H1 (cell line): ENCODE data around the gene POLR3E. TPM values are rescaled to one million over a fixed set of nuclear protein-coding genes. Genes with fewer than 3 reads are reported as not detected.

ENCODE experiments used
- CTCF ChIA-PET: fragments of 300-600 bp; sonication (Branson Sonifier 250); formaldehyde crosslinking; loops from one replicate; lab custom pipeline; 2021; ENCODE audit not compliant: partially characterized antibody; lab: Charles Lee
- POLR2A ChIA-PET: fragments of 300-600 bp; sonication (Branson Sonifier 250); formaldehyde crosslinking; loops from one replicate; lab custom pipeline; 2021; ENCODE audit warnings: inconsistent platforms; ENCODE audit not compliant: partially characterized antibody; lab: Charles Lee
- DNase-seq, 2 experiments: peaks; one replicate each; pipeline versions ENCODE4 v3.0.0 to v3.0.0-alpha.2; 2010 to 2022; ENCODE audit warnings: low spot score in 2 of 2, low read depth in 1 of 2, mixed read lengths in 1 of 2
- FAIRE-seq: peaks from 2 replicates; lab custom pipeline; 2011; peaks lifted over from hg19 to GRCh38; lab: Jason Lieb, UNC
- H2AFZ ChIP-seq: 2 replicates; pipeline ENCODE4 v1.8.1; 2012; ENCODE audit warnings: low read length, inconsistent platforms
- H2AK5ac ChIP-seq: 2 replicates; pipeline ENCODE4 v1.6.1; 2013; ENCODE audit warnings: low read depth, low read length
- H2BK120ac ChIP-seq: replicated peaks from 2 replicates; pipeline ENCODE3; 2013; ENCODE audit warnings: low read depth, low read length, inconsistent platforms
- H2BK12ac ChIP-seq: 2 replicates; pipeline ENCODE4 v1.6.1; 2013; ENCODE audit warnings: low read depth, low read length
- H2BK15ac ChIP-seq: 2 replicates; pipeline ENCODE4 v1.6.1; 2013; ENCODE audit warnings: low read length
- H2BK20ac ChIP-seq: 2 replicates; pipeline ENCODE4 v1.6.1; 2013; ENCODE audit warnings: low read length
- H2BK5ac ChIP-seq: 2 replicates; pipeline ENCODE4 v1.6.1; 2013; ENCODE audit warnings: low read depth, low read length
- H3K14ac ChIP-seq: 2 replicates; pipeline ENCODE4 v1.6.1; 2013; ENCODE audit warnings: inconsistent platforms; ENCODE audit not compliant: insufficient read length
- H3K18ac ChIP-seq: 2 replicates; pipeline ENCODE4 v1.6.1; 2013; ENCODE audit warnings: low read length; ENCODE audit errors: extremely low read depth
- H3K23ac ChIP-seq: 2 replicates; pipeline ENCODE4 v1.6.1; 2013; ENCODE audit warnings: inconsistent platforms; ENCODE audit not compliant: insufficient read length
- H3K23me2 ChIP-seq: 2 replicates; pipeline ENCODE4 v1.6.1; 2013; ENCODE audit warnings: low read depth, low read length
- H3K27ac ChIP-seq: 2 replicates; pipeline ENCODE4 v1.6.1; 2011; ENCODE audit warnings: low read depth, low read length, inconsistent platforms
- H3K27me3 ChIP-seq, 4 experiments: replicated peaks in 1 of 4; 1 replicate in 1 of 4; 2 replicates in 3 of 4; pipeline versions ENCODE4 v1.6.1 to v1.8.1; 2011 to 2013; ENCODE audit warnings: low read length in 3 of 4, mild to moderate bottlenecking in 3 of 4, inconsistent platforms in 2 of 4, mixed read lengths in 2 of 4, moderate library complexity in 1 of 4; ENCODE audit not compliant: control insufficient read depth in 3 of 4, insufficient read depth in 3 of 4; ENCODE audit errors: extremely low read depth in 1 of 4
- H3K36me3 ChIP-seq, 4 experiments: 2 replicates each; pipeline versions ENCODE4 v1.6.1 to v1.8.1; 2011 to 2013; ENCODE audit warnings: mild to moderate bottlenecking in 4 of 4, low read length in 3 of 4, moderate library complexity in 2 of 4, control low read depth in 1 of 4, inconsistent platforms in 1 of 4; ENCODE audit not compliant: insufficient read depth in 4 of 4, control insufficient read depth in 2 of 4
- H3K4ac ChIP-seq: replicated peaks from 2 replicates; pipeline ENCODE3; 2013; ENCODE audit warnings: low read length, low read depth, mixed read lengths, inconsistent platforms; ENCODE audit not compliant: insufficient read length
- H3K4me1 ChIP-seq, 4 experiments: replicated peaks in 1 of 4; 1 replicate in 1 of 4; 2 replicates in 3 of 4; pipeline versions ENCODE4 v1.6.1 to v1.8.1; 2011 to 2013; ENCODE audit warnings: low read length in 3 of 4, inconsistent platforms in 2 of 4, mixed read lengths in 1 of 4; ENCODE audit not compliant: insufficient read depth in 4 of 4, control insufficient read depth in 3 of 4
- H3K4me2 ChIP-seq, 2 experiments: 2 replicates each; pipeline versions ENCODE4 v1.6.1 to v1.8.1; 2011 to 2013; ENCODE audit warnings: low read depth in 2 of 2, low read length in 2 of 2, control low read depth in 1 of 2, inconsistent platforms in 1 of 2, mild to moderate bottlenecking in 1 of 2; ENCODE audit not compliant: insufficient read depth in 1 of 2
- H3K4me3 ChIP-seq, 4 experiments: fragments of 200-600, 300-600 bp in 1 of 4; sonication (generic), shearing (Covaris generic), sonication (Bioruptor Twin) in 1 of 4; 2 replicates each; pipeline versions ENCODE4 v1.5.1 to v1.8.1; 2011 to 2016; ENCODE audit warnings: low read length in 4 of 4, low read depth in 3 of 4, control low read depth in 2 of 4, inconsistent platforms in 2 of 4, mild to moderate bottlenecking in 2 of 4, mixed read lengths in 1 of 4, moderate library complexity in 1 of 4; ENCODE audit not compliant: insufficient read depth in 2 of 4; ENCODE audit errors: extremely low read depth in 1 of 4
- H3K56ac ChIP-seq: replicated peaks from 2 replicates; pipeline ENCODE3; 2013; ENCODE audit warnings: low read depth, mild to moderate bottlenecking, mixed read lengths, low read length, inconsistent platforms; ENCODE audit not compliant: insufficient read length
- H3K79me1 ChIP-seq: 2 replicates; pipeline ENCODE4 v1.6.1; 2013; ENCODE audit warnings: low read depth, low read length, control low read depth
- H3K79me2 ChIP-seq, 2 experiments: 2 replicates each; pipeline versions ENCODE4 v1.6.1 to v1.8.1; 2012 to 2013; ENCODE audit warnings: low read length in 2 of 2, mild to moderate bottlenecking in 2 of 2, inconsistent platforms in 1 of 2; ENCODE audit not compliant: insufficient read depth in 2 of 2, control insufficient read depth in 1 of 2
- H3K9ac ChIP-seq, 4 experiments: replicated peaks in 1 of 4; 1 replicate in 1 of 4; 2 replicates in 3 of 4; pipeline versions ENCODE4 v1.6.1 to v1.8.1; 2011 to 2013; ENCODE audit warnings: low read depth in 3 of 4, low read length in 3 of 4, control low read depth in 2 of 4, mild to moderate bottlenecking in 2 of 4, moderate library complexity in 2 of 4, inconsistent platforms in 1 of 4; ENCODE audit errors: extremely low read depth in 1 of 4
- H3K9me3 ChIP-seq, 2 experiments: 2 replicates each; pipeline versions ENCODE4 v1.6.1 to v1.8.1; 2012 to 2013; ENCODE audit warnings: mild to moderate bottlenecking in 2 of 2, moderate library complexity in 2 of 2, control low read depth in 1 of 2, inconsistent platforms in 1 of 2, low read depth in 1 of 2, low read length in 1 of 2, mixed read lengths in 1 of 2; ENCODE audit not compliant: insufficient read depth in 2 of 2
- H4K20me1 ChIP-seq, 2 experiments: replicated peaks in 1 of 2; 2 replicates each; pipeline versions ENCODE3 to v1.8.1; 2011 to 2013; ENCODE audit warnings: inconsistent platforms in 2 of 2, low read length in 2 of 2, mild to moderate bottlenecking in 1 of 2; ENCODE audit not compliant: insufficient read depth in 2 of 2, control insufficient read depth in 1 of 2
- H4K5ac ChIP-seq: 2 replicates; pipeline ENCODE4 v1.6.1; 2013; ENCODE audit warnings: low read length, low read depth, mixed read lengths, inconsistent platforms; ENCODE audit not compliant: insufficient read length
- H4K8ac ChIP-seq: 2 replicates; pipeline ENCODE4 v1.8.0; 2013; ENCODE audit warnings: mild to moderate bottlenecking, moderate library complexity, low read length, inconsistent platforms; ENCODE audit not compliant: insufficient read depth; ENCODE audit errors: extremely low read depth
- H4K91ac ChIP-seq: replicated peaks from 2 replicates; pipeline ENCODE3; 2013; ENCODE audit warnings: low read length, mixed read lengths, inconsistent platforms; ENCODE audit not compliant: insufficient read length
- BCL11A ChIP-seq, 2 experiments: IDR thresholded peaks; one replicate each; pipeline ENCODE4 v1.6.1; 2011; ENCODE audit warnings: low read depth in 2 of 2, low read length in 2 of 2, mild to moderate bottlenecking in 2 of 2
- BRCA1 ChIP-seq: IDR thresholded peaks from 2 replicates; pipeline ENCODE4 v1.6.1; 2012; ENCODE audit warnings: low read depth, low read length, improper control_type of control experiment
- CHD1 ChIP-seq: IDR thresholded peaks from 2 replicates; pipeline ENCODE4 v1.6.1; 2012; ENCODE audit warnings: low read depth, low read length, improper control_type of control experiment
- EZH2 ChIP-seq: fragments of 200-600 bp; sonication (generic); IDR thresholded peaks from 2 replicates; pipeline ENCODE4 v1.7.1; 2012; ENCODE audit warnings: low read depth, mild to moderate bottlenecking, moderate library complexity, low read length, inconsistent platforms; ENCODE audit not compliant: severe bottlenecking
- SUZ12 ChIP-seq: fragments of 200-600 bp; sonication (generic); IDR thresholded peaks from 2 replicates; pipeline ENCODE4 v1.6.1; 2012; ENCODE audit warnings: mild to moderate bottlenecking, inconsistent platforms, low read length, moderate library complexity, mixed read lengths
- WGBS, 2 experiments: shearing (Covaris generic) in 1 of 2; methylation state at CpG; one replicate each; pipeline versions ENCODE4 v1.1.6 to v1.1.7; 2013 to 2015; ENCODE audit warnings: low lambda C conversion rate in 2 of 2, mixed read lengths in 2 of 2, inconsistent platforms in 1 of 2, low coverage in 1 of 2, missing lambda C conversion rate in 1 of 2; ENCODE audit not compliant: insufficient replicate concordance in 2 of 2, insufficient coverage in 1 of 2, insufficient read length in 1 of 2; ENCODE audit errors: extremely low coverage in 1 of 2, missing lambda C conversion rate in 1 of 2; 5-methylcytosine and 5-hydroxymethylcytosine counted together
- polyA plus RNA-seq, 7 experiments: library from polyadenylated mRNA; depleted of rRNA in 3 of 7; stranded (reverse) in 5 of 7; unstranded in 2 of 7; fragments of >200 nt in 5 of 7; fragments of 200-250 nt in 2 of 7; gene quantifications; 1 replicate in 5 of 7; 2 replicates in 1 of 7; 4 replicates in 1 of 7; pipeline versions ENCODE4 v1.2.1 to v1.2.3, GENCODE V29; 2011 to 2013; ENCODE audit warnings: missing spikeins in 2 of 7, mixed read lengths in 2 of 7
- total RNA-seq: library from RNA; stranded (reverse); fragmentation: NEBNext Ultra II Directional; extraction: Animal tissue kit (Norgen Biotek cat#: 25700); gene quantifications from 2 replicates; pipeline ENCODE4 v1.2.1, GENCODE V29; 2021

Gene POLR3E
- total and polyA plus RNA-seq, 2 of the 8 experiments (the other 6 are each of a cell fraction or from before 2014, with no cell fraction given), result 96.5 to 125 TPM

DNA sequence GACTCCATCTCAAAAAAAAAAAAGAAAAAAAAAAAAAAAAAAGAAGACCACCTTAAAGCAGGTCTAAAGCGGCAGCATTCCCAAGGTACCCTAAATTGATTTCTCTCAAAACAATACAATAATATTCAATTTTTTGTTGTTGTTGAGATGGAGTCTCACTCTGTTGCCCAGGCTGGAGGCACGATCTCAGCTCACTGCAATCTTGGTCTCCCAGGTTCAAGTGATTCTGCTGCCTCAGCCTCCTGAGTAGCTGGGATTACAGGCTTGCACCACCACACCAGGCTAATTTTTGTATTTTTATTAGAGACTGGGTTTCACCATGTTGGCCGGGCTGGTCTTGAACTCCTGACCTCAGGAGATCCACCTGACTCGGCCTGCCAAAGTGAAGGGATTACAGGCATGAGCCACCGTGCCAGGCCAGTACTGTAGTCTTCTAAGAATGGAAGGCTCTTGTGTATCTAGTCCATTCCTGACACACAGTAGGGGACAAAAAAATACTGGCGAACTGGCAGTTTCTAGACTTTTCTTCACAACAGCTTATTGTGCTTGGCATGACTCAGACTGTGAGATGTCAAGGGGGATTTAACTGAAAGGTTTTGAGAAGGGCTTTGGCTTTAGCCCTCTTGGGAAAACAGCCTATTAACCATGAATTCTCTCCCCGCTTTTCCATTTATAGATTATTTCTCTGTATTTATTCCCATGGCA lies 59.9 kb downstream of the POLR3E start:
- Histone ChIP-seq H2BK120ac (no peak overlapping the region), H2BK15ac (no peak overlapping the region), H3K4me1 (peaks cover 0 to 14% (median 9%) of the 10 kb centered on the region in 4 experiments; a peak in 4 of 7 replicates), H3K27ac (no peak overlapping the region), H2BK5ac (no peak overlapping the region), H3K14ac (no peak overlapping the region), H3K36me3 (peaks cover 0 to 10% (median 2%) of the 10 kb centered on the region in 4 experiments; a peak in 2 of 8 replicates), H3K4ac (no peak overlapping the region), H3K4me2 (no peak overlapping the region), H3K4me3 (no peak overlapping the region), H2AFZ (no peak overlapping the region), H3K79me1 (no peaks in the 10 kb centered on the region), H4K5ac (no peak overlapping the region), H3K23me2 (no peaks in the 10 kb centered on the region; the same call in 1 of the 2 replicates), H3K56ac (no peak overlapping the region), H3K18ac (no peak overlapping the region), H4K8ac (no peak overlapping the region), H4K20me1 (peaks cover 2 to 3% of the 10 kb centered on the region in 2 experiments), H3K9ac (no peak overlapping the region), H3K9me3 (no peaks in the 10 kb centered on the region; a peak in 1 of 4 replicates), H3K23ac (no peak overlapping the region), H2BK20ac (no peak overlapping the region), H4K91ac (no peak overlapping the region), H3K79me2 (peaks cover 0 to 13% of the 10 kb centered on the region in 2 experiments; a peak in 2 of 4 replicates), H3K27me3 (no peaks in the 10 kb centered on the region), H2BK12ac (no peak overlapping the region), H2AK5ac (no peak overlapping the region)
- no peak for TF ChIP-seq SUZ12
- TF ChIP-seq BCL11A (IDR thresholded peaks at IDR 0.05; ENCODE audit: low read depth in 2 of 2, low read length in 2 of 2), result no peak
- TF ChIP-seq CHD1, result no peak
- no peak for TF ChIP-seq EZH2
- no peak for TF ChIP-seq BRCA1
- ChIA-PET POLR2A (interaction anchor here (1.1 kb wide), 1 partner anchor 16 kb away, joined by 3 read pairs; no protein-coding TSS in a partner anchor), CTCF (no interaction called here)
- no peak for DNase-seq
- 91% methylated on average over 7 of the region's 7 CpGs; no CpG with 5 or more reads in 1 of the 2 experiments for WGBS, 2 experiments
- FAIRE-seq, result no peak
